HAP-1 (cell line): ENCODE data around the gene CLPSL1.

Experiments
- DNase-seq, 2 experiments: peaks; one replicate each; pipeline ENCODE4 v3.0.0-alpha.2; 2016 to 2020; ENCODE audit warnings: low spot score in 2 of 2
- H3K27me3 ChIP-seq: fragments of 250-450 bp; sonication (Bioruptor Pico); 2 replicates; pipeline ENCODE4 v1.5.1; 2020; ENCODE audit warnings: low read depth, mild to moderate bottlenecking, moderate library complexity
- H3K36me3 ChIP-seq: fragments of 250-450 bp; sonication (Bioruptor Pico); replicated peaks from 2 replicates; pipeline ENCODE4 v1.5.1; 2020; ENCODE audit warnings: mild to moderate bottlenecking
- H3K4me1 ChIP-seq: fragments of 250-450 bp; sonication (Bioruptor Pico); 2 replicates; pipeline ENCODE4 v1.5.1; 2020; ENCODE audit warnings: mild to moderate bottlenecking
- H3K4me3 ChIP-seq: fragments of 250-450 bp; sonication (Bioruptor Pico); 2 replicates; pipeline ENCODE4 v1.5.1; 2020; ENCODE audit warnings: mild to moderate bottlenecking, moderate library complexity
- H3K9me3 ChIP-seq: fragments of 250-450 bp; sonication (Bioruptor Pico); 2 replicates; pipeline ENCODE4 v1.5.1; 2020; ENCODE audit warnings: mild to moderate bottlenecking, moderate library complexity
- in situ Hi-C: fragments of 300-500 bp; cut with MboI; formaldehyde crosslinking; loops from 3 replicates; pipeline ENCODE4 v1.14.3; 2020; ENCODE audit warnings: low sequenced_read_pairs, inconsistent platforms, mixed read lengths

Gene CLPSL1

DNA sequence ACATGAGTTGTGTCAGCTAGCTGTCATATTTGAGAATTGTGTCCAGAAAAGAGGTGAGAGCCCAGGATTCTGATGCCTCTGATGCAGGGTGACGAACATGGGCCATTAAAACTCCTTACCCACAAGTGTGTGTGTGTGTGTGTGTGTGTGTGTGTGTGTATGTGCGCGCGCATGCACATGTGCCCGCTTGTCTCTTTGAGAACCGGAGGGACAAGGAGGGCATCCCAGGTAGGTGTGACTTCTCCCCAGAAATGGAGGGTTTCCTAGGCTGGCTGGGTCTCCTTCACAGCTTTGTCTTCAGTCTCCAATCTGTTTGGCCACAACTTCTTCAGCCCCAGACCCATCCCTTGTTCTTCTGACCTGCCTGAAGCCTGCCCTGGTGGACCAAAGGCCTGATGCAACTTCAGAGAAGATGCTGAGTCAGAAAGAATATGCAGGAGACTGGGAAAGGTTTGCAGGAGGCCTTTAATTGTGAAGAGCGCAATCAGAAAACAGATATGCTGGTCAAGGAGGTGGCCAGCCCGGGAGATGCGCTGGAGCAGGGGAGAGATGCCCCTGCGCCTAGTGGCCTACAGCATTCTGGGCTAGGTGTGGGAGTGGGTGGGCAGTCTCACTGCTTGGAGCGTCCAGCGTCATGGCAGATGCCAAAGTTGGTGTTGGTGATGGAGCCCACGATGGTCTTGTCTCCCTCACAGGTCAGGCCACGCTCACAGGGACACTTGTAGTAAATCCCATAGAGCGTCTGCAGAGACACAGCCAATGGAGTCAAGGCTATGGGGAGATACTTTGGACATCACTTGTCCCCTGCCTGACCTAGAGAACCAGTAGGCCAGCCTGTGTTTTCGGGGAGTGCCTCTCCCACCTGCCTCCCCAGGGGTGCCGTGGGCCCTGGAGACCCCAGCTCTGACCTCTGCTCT, 14.0 kb downstream of the CLPSL1 start:
- Histone ChIP-seq H3K4me3 (no peak overlapping the region), H3K27me3 (no peaks in the 10 kb centered on the region; the same call in 1 of the 2 replicates), H3K36me3 (no peaks in the 10 kb centered on the region), H3K9me3 (no peaks in the 10 kb centered on the region), H3K4me1 (peaks cover 6% of the 10 kb centered on the region)
- in situ Hi-C loops, result no loop called here
- no peak for DNase-seq

DNA sequence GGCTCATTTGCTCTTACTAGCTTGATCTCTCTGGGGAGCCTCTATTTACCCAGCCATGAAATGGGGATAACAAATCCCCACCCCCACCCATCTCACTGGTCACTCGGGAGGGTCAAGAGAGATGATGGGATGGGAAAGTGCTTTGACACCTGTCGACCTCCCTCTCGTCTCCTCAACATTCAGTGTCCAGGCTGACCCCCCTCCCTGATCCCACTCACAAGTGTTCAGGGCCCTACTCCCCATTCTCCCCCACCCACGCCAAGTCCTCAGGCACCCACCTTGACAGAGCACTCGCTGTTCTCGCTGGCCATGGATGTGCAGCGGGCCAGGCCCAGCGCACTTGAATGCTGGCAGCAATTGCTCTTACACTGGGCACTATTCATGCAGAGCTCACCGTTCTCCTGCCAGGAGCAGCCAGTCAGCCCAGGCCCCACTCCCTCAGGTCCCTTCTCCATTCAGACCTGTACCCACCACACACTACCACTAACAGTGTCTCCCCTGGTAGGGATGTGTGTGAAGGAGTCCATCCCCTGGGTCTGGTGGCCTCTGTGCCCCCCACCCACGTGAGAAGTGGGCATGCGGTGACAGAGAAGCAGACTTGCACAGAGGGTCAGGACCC, 14.7 kb downstream of the CLPSL1 start:
- Histone ChIP-seq H3K9me3 (no peaks in the 10 kb centered on the region), H3K27me3 (no peaks in the 10 kb centered on the region; the same call in 1 of the 2 replicates), H3K36me3 (no peaks in the 10 kb centered on the region), H3K4me3 (no peak overlapping the region), H3K4me1 (peaks cover 2% of the 10 kb centered on the region)
- in situ Hi-C loops, result no loop called here
- no peak for DNase-seq

DNA sequence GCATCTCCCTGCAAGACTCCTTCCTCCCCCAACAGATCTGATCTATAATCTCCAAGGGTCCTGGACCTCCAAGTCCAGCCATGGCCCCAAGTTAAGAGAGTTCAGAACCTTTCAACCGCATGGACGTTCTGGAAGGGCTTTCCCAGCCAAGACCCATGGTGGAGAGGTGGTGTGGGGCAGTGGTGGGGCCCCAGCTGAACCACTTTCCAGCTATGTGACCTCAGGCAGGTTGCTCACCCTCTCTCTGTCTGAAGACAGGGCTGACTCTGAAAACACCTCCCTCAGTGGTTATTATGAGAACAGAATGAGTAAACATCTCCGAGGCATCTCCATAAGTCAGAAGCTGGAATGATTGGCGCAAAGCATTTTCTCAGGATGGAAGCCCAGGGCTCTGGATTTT, 15.4 kb downstream of the CLPSL1 start:
- no peak for DNase-seq
- no peaks in the 10 kb centered on the region for H3K36me3 ChIP-seq
- no peaks in the 10 kb centered on the region for H3K9me3 ChIP-seq
- no peak overlapping the region for H3K4me3 ChIP-seq
- H3K27me3 ChIP-seq, result no peaks in the 10 kb centered on the region; the same call in 1 of the 2 replicates
- in situ Hi-C loops, result no loop called here
- H3K4me1 ChIP-seq, result no peaks in the 10 kb centered on the region

DNA sequence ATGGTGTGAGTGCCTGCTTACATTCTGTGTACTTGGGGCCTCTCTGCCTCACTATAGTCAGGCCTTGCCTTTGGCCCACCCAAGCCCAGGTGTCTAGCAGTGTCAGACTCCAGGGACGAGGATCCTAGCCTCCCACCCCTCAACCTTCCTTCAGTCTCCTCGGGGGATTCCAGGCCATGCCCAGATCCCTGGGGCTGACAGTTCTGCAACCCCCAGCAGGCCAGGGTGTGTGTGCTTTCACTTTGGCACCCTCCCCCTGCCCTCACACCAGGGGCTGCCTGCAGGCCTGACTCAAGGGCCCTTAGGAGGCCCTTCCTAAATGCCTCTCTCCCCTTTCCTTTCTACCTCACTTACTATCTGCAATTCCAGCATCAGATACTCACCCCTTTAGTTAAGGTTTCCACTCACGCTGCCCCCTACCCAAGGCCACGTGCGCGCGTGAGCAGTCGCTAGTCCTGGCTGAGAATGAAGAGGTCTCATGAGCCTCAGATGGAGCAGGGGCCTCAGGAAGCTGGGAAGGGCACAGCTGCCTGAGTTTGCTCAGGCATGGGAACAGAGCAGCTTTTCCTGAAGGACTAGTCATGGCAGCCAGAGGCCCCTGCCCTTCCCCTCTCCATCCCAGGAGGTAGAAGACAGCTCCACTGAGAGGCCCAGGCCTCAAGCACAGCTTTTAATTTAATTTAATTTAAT, 17.2 kb downstream of the CLPSL1 start:
- no peaks in the 10 kb centered on the region for H3K36me3 ChIP-seq
- no peaks in the 10 kb centered on the region for H3K4me1 ChIP-seq
- no peak for DNase-seq
- no peaks in the 10 kb centered on the region for H3K9me3 ChIP-seq
- in situ Hi-C loops, result no loop called here
- no peak overlapping the region for H3K4me3 ChIP-seq
- no peaks in the 10 kb centered on the region; the same call in 1 of the 2 replicates for H3K27me3 ChIP-seq

DNA sequence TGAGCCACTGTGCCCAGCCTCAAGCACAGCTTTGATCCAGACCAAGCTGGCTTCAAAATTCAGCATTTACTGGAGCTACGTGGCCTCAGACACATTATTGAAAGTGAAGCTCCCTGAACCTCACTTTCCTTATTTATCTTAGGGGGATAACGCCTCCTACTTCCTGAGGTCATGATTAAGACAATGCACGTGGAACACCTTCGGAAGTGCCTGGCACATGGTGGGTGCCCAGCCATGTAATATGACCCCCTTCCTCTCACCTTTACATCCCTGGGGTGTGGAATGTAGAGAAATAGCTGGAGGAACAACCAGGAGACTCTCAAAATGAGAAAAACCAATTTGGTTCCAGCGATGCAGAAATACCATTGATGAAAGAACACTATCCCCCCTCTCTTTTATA, 17.9 kb downstream of the CLPSL1 start:
- Histone ChIP-seq H3K27me3 (no peaks in the 10 kb centered on the region; the same call in 1 of the 2 replicates), H3K4me1 (no peaks in the 10 kb centered on the region)
- in situ Hi-C loops, result no loop called here

DNA sequence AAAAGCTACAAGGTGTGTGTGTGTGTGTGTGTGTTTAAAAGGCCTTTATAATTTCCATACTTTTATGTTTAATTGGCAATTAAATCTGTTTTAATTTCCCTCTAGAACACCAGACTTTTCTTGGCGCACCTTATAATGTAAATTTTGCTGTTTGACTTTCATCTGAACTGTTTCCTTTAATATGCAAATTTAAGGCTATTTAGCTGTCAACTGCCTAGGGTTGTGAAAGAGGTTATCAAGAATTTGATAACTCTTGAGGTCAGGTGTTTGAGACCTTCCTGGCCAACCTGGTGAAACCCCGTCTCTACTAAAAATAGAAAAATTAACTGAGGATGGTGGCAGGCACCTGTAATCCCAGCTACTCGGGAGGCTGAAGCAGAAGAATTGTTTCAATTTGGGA, 20.3 kb downstream of the CLPSL1 start:
- H3K9me3 ChIP-seq, result no peaks in the 10 kb centered on the region
- no peaks in the 10 kb centered on the region for H3K4me1 ChIP-seq
- H3K27me3 ChIP-seq, result no peaks in the 10 kb centered on the region; the same call in 1 of the 2 replicates
- H3K36me3 ChIP-seq, result no peaks in the 10 kb centered on the region
- in situ Hi-C loops, result no loop called here
- DNase-seq, result no peak
- no peak overlapping the region for H3K4me3 ChIP-seq

More for the DNA sequence above, 17.9 kb downstream of the CLPSL1 start:
- DNase-seq, result no peak
- Histone ChIP-seq H3K4me3 (no peak overlapping the region), H3K9me3 (no peaks in the 10 kb centered on the region), H3K36me3 (no peaks in the 10 kb centered on the region)

DNA sequence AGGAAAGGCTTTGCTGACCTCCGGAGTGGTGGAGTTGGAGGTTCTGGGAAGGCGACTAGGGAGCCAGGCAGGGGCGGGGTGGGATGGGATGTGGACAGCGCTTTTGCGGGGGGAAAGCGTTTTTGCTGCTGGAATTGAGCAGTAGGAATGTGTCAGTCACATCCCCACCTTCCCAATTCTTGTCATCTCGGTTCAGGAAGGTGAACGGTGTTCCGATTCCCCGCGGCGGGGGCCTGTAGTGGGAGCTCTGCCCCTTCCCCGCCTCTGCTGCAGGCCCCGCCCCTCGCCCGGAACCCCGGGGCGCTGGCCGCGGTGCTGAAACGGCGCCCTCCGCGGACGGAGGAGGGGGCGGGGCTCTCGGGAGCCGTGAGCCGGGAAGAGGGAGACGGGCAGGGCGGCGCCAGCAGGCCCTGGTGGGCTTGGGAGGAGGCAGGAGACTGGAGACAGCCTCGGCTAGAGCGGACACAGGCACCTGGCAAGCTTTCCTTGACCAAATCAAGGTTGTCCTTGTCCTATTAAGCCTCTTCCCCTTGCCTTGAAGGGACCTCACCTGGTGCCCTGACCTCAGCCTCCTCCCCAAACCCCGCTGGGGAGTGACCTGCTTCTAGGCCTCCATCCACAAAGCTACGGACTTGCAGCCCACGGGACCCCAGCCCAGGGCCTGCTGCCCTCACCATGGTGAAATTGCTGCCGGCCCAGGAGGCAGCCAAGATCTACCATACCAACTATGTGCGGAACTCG, 24.3 kb downstream of the CLPSL1 start, which contains the start of gene LHFPL5:
LHFPL5 (plus strand) TSS at position 357 of the 741 bp plus-strand sequence; CDS start at position 676, 319 bp downstream.
- Histone ChIP-seq H3K4me3 (peak within 1 kb of the TSS; percentile 17), H3K36me3 (no peaks in the 10 kb centered on the region), H3K27me3 (no peaks in the 10 kb centered on the region), H3K4me1 (no peaks in the 10 kb centered on the region), H3K9me3 (no peaks in the 10 kb centered on the region)
- in situ Hi-C loops, result no loop called here
- DNase-seq, result peak; percentile 33 to 81

DNA sequence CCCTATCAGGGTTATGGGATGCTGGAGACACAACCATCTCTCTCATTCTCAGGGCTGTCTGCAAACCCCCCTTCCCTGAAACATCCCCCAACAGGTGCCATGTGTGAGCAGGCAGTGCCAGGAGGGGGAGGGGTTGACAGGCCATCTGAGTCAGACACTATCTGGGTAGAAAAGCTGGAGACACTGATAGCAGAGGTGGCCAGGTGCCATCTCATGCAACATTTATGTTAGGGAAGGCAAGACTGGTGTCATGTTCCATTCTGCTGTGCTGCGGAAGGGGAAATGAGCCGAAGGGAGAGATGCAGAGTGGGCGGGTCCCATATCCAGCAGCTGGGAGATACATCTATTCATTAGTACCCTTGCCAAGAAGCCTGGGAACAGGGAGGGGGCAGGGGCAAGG, 27.9 kb downstream of the CLPSL1 start:
- no peaks in the 10 kb centered on the region for H3K4me1 ChIP-seq
- in situ Hi-C loops, result no loop called here
- no peak overlapping the region for H3K4me3 ChIP-seq
- H3K9me3 ChIP-seq, result no peaks in the 10 kb centered on the region
- no peak for DNase-seq
- no peaks in the 10 kb centered on the region for H3K36me3 ChIP-seq
- H3K27me3 ChIP-seq, result no peaks in the 10 kb centered on the region

DNA sequence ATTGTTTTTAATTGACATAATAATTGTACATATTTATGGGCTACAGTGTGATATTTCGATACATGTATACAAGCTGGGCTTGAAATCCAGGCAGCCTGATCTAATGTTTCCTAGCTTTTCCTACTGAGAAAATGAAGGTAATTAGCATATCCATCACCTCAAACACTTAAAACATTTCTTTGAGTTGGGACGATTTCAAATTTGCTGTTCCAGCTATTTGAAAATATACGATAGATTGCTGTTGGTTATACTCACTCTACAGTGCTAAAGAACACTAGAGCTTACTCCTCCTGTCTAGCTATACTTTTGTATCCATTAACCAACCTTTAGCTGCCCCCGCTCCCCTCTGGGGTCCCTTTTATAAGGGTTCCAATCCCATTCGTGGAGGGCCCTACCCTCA, 29.0 kb downstream of the CLPSL1 start:
- H3K36me3 ChIP-seq, result no peaks in the 10 kb centered on the region
- no peaks in the 10 kb centered on the region for H3K9me3 ChIP-seq
- H3K4me1 ChIP-seq, result no peaks in the 10 kb centered on the region
- in situ Hi-C loops, result no loop called here
- H3K4me3 ChIP-seq, result no peak overlapping the region
- DNase-seq, result no peak
- no peaks in the 10 kb centered on the region for H3K27me3 ChIP-seq

DNA sequence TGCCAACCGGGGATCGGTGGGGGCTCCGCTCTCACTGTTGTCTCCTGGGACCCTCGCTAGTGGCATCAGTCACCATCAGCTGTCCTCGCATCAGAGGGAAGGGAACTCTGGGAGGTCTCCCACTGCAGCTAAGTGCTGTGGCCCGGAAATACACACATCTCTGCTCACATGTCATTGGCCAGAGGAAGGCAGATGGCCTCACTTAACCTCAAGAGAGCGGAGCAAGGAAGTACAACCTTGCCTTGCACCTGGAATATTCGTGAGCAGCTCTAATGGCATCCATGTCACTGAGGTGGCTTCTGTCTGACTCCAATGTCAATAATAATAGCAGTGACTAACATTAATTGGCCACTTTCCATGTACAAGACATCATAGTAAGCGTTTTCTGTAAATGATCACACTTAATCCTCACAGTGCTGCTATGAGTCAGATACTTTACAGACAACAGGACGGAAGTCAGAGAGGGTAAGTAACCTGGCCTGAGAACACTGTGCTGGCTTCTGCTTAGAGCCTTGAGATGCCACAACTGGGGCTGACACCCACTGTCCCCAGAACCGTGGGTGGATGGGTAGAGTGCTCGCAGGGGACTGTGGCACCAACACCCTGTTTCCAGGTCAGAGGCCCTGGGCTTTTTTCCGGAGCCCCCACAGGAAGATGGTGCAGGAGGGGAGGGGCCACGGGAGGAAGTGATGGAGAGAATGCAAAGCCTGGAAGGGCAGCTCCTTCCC, 30.3 kb downstream of the CLPSL1 start:
- no peaks in the 10 kb centered on the region for H3K9me3 ChIP-seq
- H3K4me3 ChIP-seq, result no peak overlapping the region
- H3K4me1 ChIP-seq, result no peaks in the 10 kb centered on the region
- no peaks in the 10 kb centered on the region for H3K36me3 ChIP-seq
- in situ Hi-C loops, result no loop called here
- no peaks in the 10 kb centered on the region for H3K27me3 ChIP-seq
- no peak for DNase-seq

DNA sequence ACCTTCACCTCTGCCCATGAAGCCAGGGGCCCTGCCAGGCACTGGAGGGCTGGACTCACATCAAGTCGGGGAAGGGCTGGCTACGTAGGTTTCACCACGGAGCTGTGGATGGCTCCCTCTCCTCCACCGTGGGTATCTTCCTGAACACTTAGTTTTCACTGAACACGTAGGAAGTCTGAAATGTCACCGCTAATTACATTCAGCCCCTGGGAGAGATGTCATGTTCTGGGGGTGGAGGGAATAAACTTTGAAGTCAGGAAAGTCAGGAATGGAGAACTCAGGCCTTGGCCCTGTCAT, 30.8 kb downstream of the CLPSL1 start:
- in situ Hi-C loops, result no loop called here
- no peaks in the 10 kb centered on the region for H3K4me1 ChIP-seq
- DNase-seq, result no peak

DNA sequence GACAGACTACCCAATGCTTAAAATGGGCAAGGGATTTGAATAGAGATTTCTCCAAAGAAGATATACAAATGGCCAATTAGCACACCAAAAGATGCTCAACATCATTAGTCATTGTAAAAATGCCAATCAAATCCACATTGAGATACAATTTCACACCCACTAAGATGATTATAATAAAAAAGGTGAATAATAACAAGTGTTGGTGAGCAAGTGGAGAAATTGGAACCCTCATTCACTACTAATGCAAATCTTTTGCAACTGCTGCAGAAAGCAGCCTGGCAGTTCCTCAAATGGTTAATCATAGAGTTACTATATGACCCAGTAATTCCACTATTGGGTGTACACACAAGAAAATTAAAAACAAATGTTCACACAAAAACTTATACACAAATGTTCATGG, 36.7 kb downstream of the CLPSL1 start:
- H3K4me1 ChIP-seq, result no peaks in the 10 kb centered on the region
- H3K36me3 ChIP-seq, result no peaks in the 10 kb centered on the region
- H3K9me3 ChIP-seq, result no peaks in the 10 kb centered on the region
- no peaks in the 10 kb centered on the region for H3K27me3 ChIP-seq
- no peak for DNase-seq
- no peak overlapping the region for H3K4me3 ChIP-seq
- in situ Hi-C loops, result no loop called here

More for the DNA sequence above, 30.8 kb downstream of the CLPSL1 start:
- Histone ChIP-seq H3K4me3 (no peak overlapping the region), H3K9me3 (no peaks in the 10 kb centered on the region), H3K36me3 (no peaks in the 10 kb centered on the region), H3K27me3 (no peaks in the 10 kb centered on the region)

DNA sequence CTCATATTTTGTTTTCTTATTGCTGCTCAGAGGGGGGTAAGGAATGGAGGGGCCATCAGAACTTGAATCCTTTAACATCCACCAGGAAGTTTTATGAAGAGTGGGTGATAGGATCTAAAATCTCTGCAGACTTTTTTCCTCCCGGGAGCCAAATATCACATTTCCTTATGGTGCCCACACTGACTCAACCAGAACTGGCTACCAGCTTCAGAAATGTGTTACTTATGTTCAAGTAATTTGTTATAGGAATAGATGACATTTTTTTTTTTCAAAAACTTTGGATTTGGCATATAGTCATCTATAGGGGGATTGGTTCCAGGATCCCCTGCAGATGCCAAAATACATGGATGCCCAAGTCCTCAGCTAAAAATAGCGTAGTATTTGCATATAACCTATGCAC, 42.8 kb downstream of the CLPSL1 start:
- Histone ChIP-seq H3K9me3 (no peaks in the 10 kb centered on the region), H3K36me3 (no peaks in the 10 kb centered on the region), H3K27me3 (no peaks in the 10 kb centered on the region), H3K4me3 (no peak overlapping the region), H3K4me1 (no peaks in the 10 kb centered on the region)
- no peak for DNase-seq
- in situ Hi-C loops, result no loop called here
